GM23248 (cell line): ENCODE measurements around the gene UBN1. TPM values are rescaled to one million over a fixed set of nuclear protein-coding genes. Genes with fewer than 3 reads are reported as not detected.
A peak's percentile ranks its signal among the peaks of the same experiment; 100 is the strongest.

ENCODE experiments used
- DNase-seq: peaks from one replicate; pipeline ENCODE4 v3.0.0-alpha.2; 2015
- H2AFZ ChIP-seq: fragments of 200-600 bp; sonication (generic); 2 replicates; pipeline ENCODE4 v1.6.1; 2016; ENCODE audit warnings: antibody characterized with exemption
- H3F3A ChIP-seq: fragments of 200-600 bp; sonication (generic); 2 replicates; pipeline ENCODE4 v1.6.1; 2016; ENCODE audit warnings: mild to moderate bottlenecking, antibody characterized with exemption, mixed run types; ENCODE audit not compliant: insufficient read depth
- H3K27ac ChIP-seq: fragments of 200-600 bp; sonication (generic); 2 replicates; pipeline ENCODE4 v1.5.1; 2016; ENCODE audit warnings: mild to moderate bottlenecking
- H3K27me3 ChIP-seq: fragments of 200-600 bp; sonication (generic); replicated peaks from 2 replicates; pipeline ENCODE4 v1.6.1; 2016; ENCODE audit warnings: mild to moderate bottlenecking; ENCODE audit not compliant: insufficient read depth
- H3K36me3 ChIP-seq: fragments of 200-600 bp; sonication (generic); 2 replicates; pipeline ENCODE4 v1.6.1; 2016; ENCODE audit warnings: low read depth, mild to moderate bottlenecking
- H3K4me1 ChIP-seq: fragments of 200-600 bp; sonication (generic); 2 replicates; pipeline ENCODE4 v1.6.1; 2016; ENCODE audit warnings: mild to moderate bottlenecking; ENCODE audit not compliant: insufficient read depth
- H3K4me2 ChIP-seq: fragments of 200-600 bp; sonication (generic); one replicate; pipeline ENCODE4 v1.6.1; 2016; ENCODE audit warnings: mild to moderate bottlenecking; ENCODE audit not compliant: unreplicated experiment
- H3K4me3 ChIP-seq: fragments of 200-600 bp; sonication (generic); 2 replicates; pipeline ENCODE4 v1.5.1; 2016; ENCODE audit warnings: mild to moderate bottlenecking
- H3K79me2 ChIP-seq: fragments of 200-600 bp; sonication (generic); 2 replicates; pipeline ENCODE4 v1.6.1; 2016; ENCODE audit warnings: mild to moderate bottlenecking; ENCODE audit not compliant: insufficient read depth
- H3K9ac ChIP-seq: fragments of 200-600 bp; sonication (generic); 2 replicates; pipeline ENCODE4 v1.6.1; 2016; ENCODE audit warnings: mild to moderate bottlenecking
- H3K9me2 ChIP-seq: fragments of 200-600 bp; sonication (generic); 2 replicates; pipeline ENCODE4 v1.6.1; 2016; ENCODE audit warnings: mixed run types, mild to moderate bottlenecking, moderate library complexity; ENCODE audit not compliant: insufficient read depth
- H3K9me3 ChIP-seq: fragments of 200-600 bp; sonication (generic); one replicate; pipeline ENCODE4 v1.6.1; 2017; ENCODE audit warnings: low read depth
- H4K20me1 ChIP-seq: fragments of 200-600 bp; sonication (generic); 2 replicates; pipeline ENCODE4 v1.6.0; 2016; ENCODE audit not compliant: insufficient read depth
- EZH2 ChIP-seq: fragments of 200-600 bp; sonication (generic); IDR thresholded peaks from 2 replicates; pipeline ENCODE4 v1.6.1; 2018; ENCODE audit warnings: antibody characterized with exemption, mild to moderate bottlenecking; ENCODE audit not compliant: insufficient read depth, poor library complexity, severe bottlenecking
- EZH2phosphoT487 ChIP-seq: fragments of 200-600 bp; sonication (generic); IDR thresholded peaks from 2 replicates; pipeline ENCODE4 v1.6.1; 2018; ENCODE audit warnings: antibody characterized with exemption, moderate library complexity, mild to moderate bottlenecking, low read depth; ENCODE audit not compliant: insufficient read depth
- WGBS, 2 experiments: methylation state at CpG; one replicate each; pipeline ENCODE4 v1.1.6; 2015 to 2017; ENCODE audit warnings: low lambda C conversion rate in 2 of 2, low coverage in 1 of 2; ENCODE audit errors: missing lambda C conversion rate in 2 of 2; 5-methylcytosine and 5-hydroxymethylcytosine counted together
- in situ Hi-C: fragments of 300-500 bp; cut with MboI; formaldehyde crosslinking; loops from 2 replicates; pipeline ENCODE4 v1.15.0; 2020
- polyA plus RNA-seq: library from polyadenylated mRNA; unstranded; fragments of >200 nt; fragmentation: Nextera tagmentation; extraction: Ambion mirVana; gene quantifications from 2 replicates; pipeline ENCODE4 v1.2.1, GENCODE V29; 2016
- total RNA-seq: library from RNA; depleted of rRNA; stranded (reverse); fragments of >200 nt; shearing (Covaris generic); gene quantifications from 2 replicates; pipeline ENCODE4 v1.2.3, GENCODE V29; 2014

UBN1 gene
- total and polyA plus RNA-seq, 2 experiments from 2014 or later, result 9.9 to 16.4 TPM

DNA sequence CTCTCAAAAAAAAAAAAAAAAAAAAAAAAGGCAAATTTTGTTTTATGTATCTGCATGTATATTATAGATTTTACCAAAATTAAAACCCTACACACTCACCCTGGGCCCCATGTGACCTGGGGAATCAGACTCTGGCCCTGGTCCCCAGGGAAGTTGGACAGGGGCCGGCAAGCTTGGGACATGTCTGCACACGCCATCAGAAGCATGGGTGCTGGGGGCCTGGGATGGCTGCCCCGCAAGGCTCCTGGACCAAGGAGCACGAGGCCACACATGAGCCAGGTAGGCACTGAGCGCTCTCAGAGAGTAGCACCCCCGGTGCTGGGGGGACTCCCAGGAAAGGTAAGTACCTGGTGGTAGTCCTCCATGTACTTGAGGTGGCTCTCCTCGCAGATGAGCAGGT lies 50.0 kb downstream of the UBN1 start:
- in situ Hi-C loops, result no loop called here
- Histone ChIP-seq H3K27ac (no peak overlapping the region), H3K27me3 (no peaks in the 10 kb centered on the region), H3K9ac (no peak overlapping the region), H3K4me2 (no peak overlapping the region), H3K9me2 (no peaks in the 10 kb centered on the region), H3K9me3 (no peaks in the 10 kb centered on the region), H3K4me1 (no peaks in the 10 kb centered on the region), H3K4me3 (no peak overlapping the region), H4K20me1 (no peaks in the 10 kb centered on the region), H2AFZ (no peak overlapping the region), H3F3A (no peaks in the 10 kb centered on the region), H3K36me3 (no peaks in the 10 kb centered on the region), H3K79me2 (no peaks in the 10 kb centered on the region)
- TF ChIP-seq EZH2phosphoT487 (no peak), EZH2 (no peak)
- no peak for DNase-seq
- WGBS, 2 experiments, result 89 to 95% methylated on average over 7 of the region's 7 CpGs

DNA sequence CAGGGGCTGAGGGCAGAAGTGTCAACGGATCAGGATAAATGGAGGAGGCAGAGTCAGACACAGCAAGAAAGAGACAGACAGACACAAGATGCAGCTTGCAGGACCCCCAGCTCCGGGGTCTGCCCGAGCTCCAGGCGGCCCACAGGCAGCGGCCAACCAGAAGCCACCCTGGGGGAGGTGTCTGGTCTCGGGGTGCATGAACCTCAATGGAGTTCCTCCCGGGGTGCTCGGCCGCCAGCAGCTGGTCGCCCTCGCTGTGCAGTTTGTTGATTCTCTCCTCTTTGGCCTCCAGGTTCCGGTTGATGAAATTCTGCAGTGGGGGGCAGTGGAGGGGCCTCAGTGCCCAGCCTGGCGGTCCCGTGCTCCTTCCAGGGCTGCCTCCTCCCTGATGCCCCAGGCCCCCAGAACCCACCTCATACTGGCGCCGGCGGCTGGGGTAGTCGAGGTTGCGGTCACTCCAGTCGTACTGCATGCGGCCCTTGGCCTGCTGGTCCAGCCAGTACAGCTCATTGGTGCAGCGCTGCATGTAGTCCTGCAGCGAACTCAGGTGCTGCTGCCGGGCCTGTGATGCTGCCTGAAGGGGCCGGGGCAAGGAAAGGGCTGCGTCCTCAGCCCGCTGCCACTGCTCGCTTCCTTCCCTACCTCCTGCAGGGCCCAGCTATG lies 51.7 kb downstream of the UBN1 start:
- H3K9me2 ChIP-seq, result no peaks in the 10 kb centered on the region
- WGBS, 2 experiments, result 84% methylated on average over 26 to 28 of the region's 28 CpGs
- no peaks in the 10 kb centered on the region for H3F3A ChIP-seq
- in situ Hi-C loops, result no loop called here
- no peak overlapping the region for H3K4me2 ChIP-seq
- no peak overlapping the region for H2AFZ ChIP-seq
- no peaks in the 10 kb centered on the region for H3K27me3 ChIP-seq
- no peaks in the 10 kb centered on the region for H4K20me1 ChIP-seq
- H3K9me3 ChIP-seq, result no peaks in the 10 kb centered on the region
- H3K4me3 ChIP-seq, result no peak overlapping the region
- H3K79me2 ChIP-seq, result no peaks in the 10 kb centered on the region
- no peak for TF ChIP-seq EZH2
- H3K27ac ChIP-seq, result no peak overlapping the region
- H3K4me1 ChIP-seq, result no peaks in the 10 kb centered on the region
- DNase-seq, result no peak
- no peaks in the 10 kb centered on the region for H3K36me3 ChIP-seq
- H3K9ac ChIP-seq, result no peak overlapping the region

DNA sequence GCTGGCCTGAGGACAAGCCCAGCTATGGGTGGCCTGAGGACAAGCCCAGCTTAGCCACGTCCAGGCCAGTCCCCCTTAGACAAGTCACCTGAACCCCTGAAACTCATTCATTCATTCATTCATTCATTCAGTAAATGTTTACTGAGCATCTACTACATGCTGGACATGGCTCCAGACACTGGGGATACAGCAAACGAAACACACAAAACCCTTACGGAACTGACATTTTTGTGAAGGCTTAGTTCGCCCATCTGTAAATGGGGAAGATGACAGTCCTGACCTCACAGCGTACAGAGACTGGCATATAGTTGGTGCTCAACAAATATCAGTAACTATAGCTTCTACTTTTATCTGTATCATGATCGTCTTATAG lies 52.2 kb downstream of the UBN1 start:
- no peak for DNase-seq
- H3K4me2 ChIP-seq, result no peak overlapping the region
- WGBS, 2 experiments, result 78 to 86% methylated on average over 6 of the region's 6 CpGs
- H3K4me1 ChIP-seq, result no peaks in the 10 kb centered on the region
- H3K4me3 ChIP-seq, result no peak overlapping the region
- no peaks in the 10 kb centered on the region for H3K27me3 ChIP-seq
- H3F3A ChIP-seq, result no peaks in the 10 kb centered on the region
- no peak overlapping the region for H2AFZ ChIP-seq
- no peaks in the 10 kb centered on the region for H3K9me3 ChIP-seq
- no peaks in the 10 kb centered on the region for H3K9me2 ChIP-seq
- no peaks in the 10 kb centered on the region for H4K20me1 ChIP-seq
- no peak overlapping the region for H3K27ac ChIP-seq
- H3K36me3 ChIP-seq, result no peaks in the 10 kb centered on the region
- in situ Hi-C loops, result no loop called here
- no peaks in the 10 kb centered on the region for H3K79me2 ChIP-seq
- no peak overlapping the region for H3K9ac ChIP-seq
- no peak for TF ChIP-seq EZH2phosphoT487
- no peak for TF ChIP-seq EZH2

DNA sequence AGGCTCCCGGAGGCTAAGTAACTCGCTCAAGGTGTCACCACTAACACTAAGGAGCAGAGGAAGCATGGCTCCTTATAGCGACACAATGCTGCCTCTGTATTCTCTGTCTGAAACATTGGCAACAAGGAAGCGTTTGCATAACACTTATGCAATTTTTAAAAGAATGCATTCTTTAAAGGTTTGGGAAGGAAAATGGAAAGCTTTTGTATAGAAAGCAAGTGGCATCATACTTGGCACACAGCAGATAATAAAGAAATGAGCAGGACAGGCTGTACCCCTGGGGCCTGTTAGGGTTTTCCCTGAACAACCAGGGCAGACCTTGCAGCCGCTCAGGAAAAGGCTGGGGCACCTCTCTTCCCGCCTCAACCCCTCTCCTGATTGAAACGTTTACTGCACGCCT lies 52.8 kb downstream of the UBN1 start:
- Histone ChIP-seq H3K4me2 (no peak overlapping the region), H3K4me1 (no peaks in the 10 kb centered on the region), H3K9me3 (no peaks in the 10 kb centered on the region), H3K36me3 (no peaks in the 10 kb centered on the region), H4K20me1 (no peaks in the 10 kb centered on the region), H3K9ac (no peak overlapping the region), H3F3A (no peaks in the 10 kb centered on the region), H3K4me3 (no peak overlapping the region), H3K27ac (no peak overlapping the region), H3K9me2 (no peaks in the 10 kb centered on the region), H3K79me2 (no peaks in the 10 kb centered on the region), H3K27me3 (no peaks in the 10 kb centered on the region), H2AFZ (no peak overlapping the region)
- WGBS, 2 experiments, result 63 to 66% methylated on average over 8 of the region's 8 CpGs
- in situ Hi-C loops, result no loop called here
- TF ChIP-seq EZH2 (no peak), EZH2phosphoT487 (no peak)
- peak; percentile 29 for DNase-seq

DNA sequence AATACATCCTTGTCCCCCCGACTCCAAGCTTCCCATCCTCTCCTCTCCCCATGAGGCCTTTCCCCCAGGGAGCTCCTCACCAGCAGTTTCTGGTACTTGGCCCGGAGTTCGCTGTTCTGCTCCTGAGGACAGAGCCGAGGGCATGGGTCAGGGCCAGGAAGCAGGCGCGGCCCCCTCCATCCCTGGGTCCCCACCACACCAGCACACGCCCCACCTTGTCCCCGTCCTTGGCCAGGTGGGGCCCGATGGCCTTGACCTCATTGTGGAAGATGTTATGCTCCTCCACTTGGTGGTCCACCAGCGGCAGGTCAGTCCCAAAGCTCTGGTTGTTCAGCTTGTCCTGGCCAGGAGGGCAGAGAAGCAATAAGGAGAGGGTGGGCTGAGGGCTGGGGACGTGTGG lies 53.5 kb downstream of the UBN1 start:
- Histone ChIP-seq H2AFZ (no peak overlapping the region), H3K9me3 (no peaks in the 10 kb centered on the region), H3K9ac (no peak overlapping the region), H3K79me2 (no peaks in the 10 kb centered on the region), H3K4me3 (no peak overlapping the region), H3F3A (no peaks in the 10 kb centered on the region), H3K27me3 (no peaks in the 10 kb centered on the region), H3K4me2 (no peak overlapping the region), H4K20me1 (no peaks in the 10 kb centered on the region), H3K4me1 (no peaks in the 10 kb centered on the region), H3K9me2 (no peaks in the 10 kb centered on the region), H3K36me3 (no peaks in the 10 kb centered on the region), H3K27ac (no peak overlapping the region)
- no peak for DNase-seq
- 79 to 80% methylated on average over 11 of the region's 11 CpGs for WGBS, 2 experiments
- no peak for TF ChIP-seq EZH2
- TF ChIP-seq EZH2phosphoT487, result no peak
- in situ Hi-C loops, result no loop called here
